HEK293 (cell line): ENCODE measurements around the gene SLC35E4.
A peak's percentile ranks its signal among the peaks of the same experiment; 100 is the strongest.

Source experiments
- CTCF ChIA-PET: fragments of 350-600 bp; formaldehyde crosslinking; extraction: SDS; loops from one replicate; lab custom pipeline; 2021; ENCODE audit warnings: antibody characterized with exemption; lab: Yijun Ruan, JAX
- POLR2A ChIA-PET: fragments of 300-600 bp; formaldehyde crosslinking; extraction: SDS; loops from one replicate; lab custom pipeline; 2020; ENCODE audit warnings: antibody characterized with exemption, inconsistent platforms; lab: Yijun Ruan, JAX
- H3K27ac ChIP-seq: fragments of 200-500 bp; sonication (Bioruptor generic); 2 replicates; pipeline ENCODE4 v1.5.1; 2014; ENCODE audit warnings: low read depth, low read length, control low read depth, inconsistent platforms; ENCODE audit errors: extremely low read depth
- H3K36me3 ChIP-seq, 2 experiments: fragments of 200-500 bp in 1 of 2; sonication (Bioruptor generic) in 1 of 2; 1 replicate in 1 of 2; 2 replicates in 1 of 2; pipeline ENCODE4 v1.5.1; 2014 to 2017; ENCODE audit warnings: inconsistent platforms in 2 of 2, low read length in 2 of 2; ENCODE audit not compliant: control insufficient read depth in 2 of 2, insufficient read depth in 1 of 2
- H3K4me1 ChIP-seq: fragments of 200-500 bp; sonication (Bioruptor generic); 2 replicates; pipeline ENCODE4 v1.5.1; 2014; ENCODE audit warnings: mild to moderate bottlenecking, low read length, inconsistent platforms; ENCODE audit not compliant: control insufficient read depth, insufficient read depth
- H3K4me3 ChIP-seq: 2 replicates; pipeline ENCODE4 v1.5.1; 2011; ENCODE audit warnings: low read depth, mild to moderate bottlenecking, control low read depth, low read length, moderate library complexity
- H3K9me3 ChIP-seq: fragments of 200-500 bp; sonication (Bioruptor generic); 2 replicates; pipeline ENCODE4 v1.5.1; 2014; ENCODE audit warnings: low read depth, low read length, inconsistent platforms; ENCODE audit not compliant: control insufficient read depth, insufficient read depth
- PRDM1 ChIP-seq: fragments of 450-650 bp; formaldehyde crosslinking; IDR thresholded peaks from 2 replicates; pipeline ENCODE4; 2016; ENCODE audit warnings: missing biosample characterization, missing genetic modification characterization
- REPIN1 ChIP-seq: fragments of 450-650 bp; formaldehyde crosslinking; IDR thresholded peaks from 2 replicates; pipeline ENCODE4 v1.5.1; 2017; ENCODE audit warnings: missing biosample characterization, missing genetic modification characterization, low read depth
- ZBTB48 ChIP-seq: fragments of 450-650 bp; formaldehyde crosslinking; IDR thresholded peaks from 2 replicates; pipeline ENCODE4 v1.5.1; 2016; ENCODE audit warnings: missing biosample characterization, missing genetic modification characterization
- ZNF239 ChIP-seq: fragments of 450-650 bp; formaldehyde crosslinking; IDR thresholded peaks from 2 replicates; pipeline ENCODE4 v1.5.1; 2016; ENCODE audit warnings: missing biosample characterization, missing genetic modification characterization
- ZNF510 ChIP-seq: fragments of 450-650 bp; formaldehyde crosslinking; IDR thresholded peaks from 2 replicates; pipeline ENCODE4 v1.5.1; 2018; ENCODE audit warnings: mild to moderate bottlenecking, missing genetic modification characterization, missing biosample characterization; ENCODE audit not compliant: insufficient replicate concordance
- ZNF518A ChIP-seq: fragments of 450-650 bp; formaldehyde crosslinking; conservative IDR thresholded peaks from 2 replicates; pipeline ENCODE4 v1.5.1; 2016; ENCODE audit warnings: low read depth, missing biosample characterization, missing genetic modification characterization
- ZNF530 ChIP-seq: fragments of 450-650 bp; formaldehyde crosslinking; IDR thresholded peaks from 2 replicates; pipeline ENCODE4 v1.5.1; 2016; ENCODE audit warnings: low read depth, missing biosample characterization, missing genetic modification characterization
- ZNF639 ChIP-seq: fragments of 450-650 bp; formaldehyde crosslinking; IDR thresholded peaks from 2 replicates; pipeline ENCODE4 v1.5.1; 2016; ENCODE audit warnings: missing biosample characterization, missing genetic modification characterization
- ZNF660 ChIP-seq: fragments of 450-650 bp; IDR thresholded peaks from 2 replicates; pipeline ENCODE4 v1.5.1; 2018; ENCODE audit warnings: missing biosample characterization, mild to moderate bottlenecking, missing genetic modification characterization
- ZNF677 ChIP-seq: fragments of 450-650 bp; IDR thresholded peaks from 2 replicates; pipeline ENCODE4 v1.5.0; 2018; ENCODE audit warnings: missing biosample characterization, mild to moderate bottlenecking, missing genetic modification characterization, moderate library complexity
- ZSCAN4 ChIP-seq: fragments of 450-650 bp; formaldehyde crosslinking; IDR thresholded peaks from 2 replicates; pipeline ENCODE4 v1.5.1; 2017; ENCODE audit warnings: missing biosample characterization, missing genetic modification characterization
- TF ChIP-seq, protein P1 (sequence below): fragments of 450-650 bp; formaldehyde crosslinking; IDR thresholded peaks from 2 replicates; pipeline ENCODE4 v1.5.1; 2016; ENCODE audit warnings: missing biosample characterization, missing genetic modification characterization

Gene SLC35E4

DNA sequence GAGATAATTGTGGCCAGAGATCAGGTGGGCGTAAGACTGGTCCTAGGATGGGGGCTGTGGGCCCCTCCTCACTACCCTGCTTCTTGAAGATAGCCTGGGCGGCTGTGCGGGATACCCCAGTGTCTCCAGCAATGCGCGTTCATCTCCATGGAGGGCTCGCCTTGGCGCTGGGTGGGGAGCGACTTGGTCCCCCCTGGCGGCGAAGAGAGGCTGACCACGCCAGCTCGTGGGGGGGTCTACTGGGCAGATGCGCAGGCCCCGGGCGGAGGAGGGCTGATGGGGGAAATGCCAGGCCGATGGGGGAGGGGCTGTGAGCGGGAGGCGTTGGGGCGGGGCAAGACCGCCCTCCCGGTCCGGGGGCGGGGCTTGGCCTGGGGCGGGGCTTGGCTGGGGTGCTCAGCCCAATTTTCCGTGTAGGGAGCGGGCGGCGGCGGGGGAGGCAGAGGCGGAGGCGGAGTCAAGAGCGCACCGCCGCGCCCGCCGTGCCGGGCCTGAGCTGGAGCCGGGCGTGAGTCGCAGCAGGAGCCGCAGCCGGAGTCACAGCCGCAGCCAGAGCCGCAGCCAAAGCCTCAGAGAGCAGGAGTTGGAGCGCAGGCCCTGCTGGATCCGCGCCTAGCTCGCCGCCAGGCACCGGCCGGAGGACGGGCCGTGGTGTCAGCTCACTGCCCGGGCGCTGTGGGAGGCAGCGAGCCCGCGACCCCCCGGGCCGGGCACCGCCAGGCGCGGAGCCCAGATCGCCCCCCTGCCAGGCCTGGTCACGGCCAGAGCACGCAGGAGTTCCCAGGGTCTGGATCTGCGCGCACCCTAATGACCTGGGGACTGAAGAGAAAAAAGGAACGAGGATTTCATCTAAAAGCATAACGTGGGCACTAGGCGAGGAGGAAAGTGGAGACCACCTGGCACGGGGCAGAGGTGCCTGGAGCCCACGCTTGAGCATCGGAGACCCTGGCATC, at the start of gene SLC35E4 (continued):
- TF ChIP-seq PRDM1 (tag by site-specific recombination) (no peak), ZNF677 (tag by site-specific recombination) (no peak)

- ChIA-PET POLR2A (no interaction called here), CTCF (interaction anchor here (0.6 to 1.4 kb wide), 3 partner anchors 19 to 333 kb away, joined by 3 to 7 read pairs (median 6); no protein-coding TSS in a partner anchor)
- Histone ChIP-seq H3K4me1 (peaks cover 8% of the 10 kb centered on the region; the same call in 1 of the 2 replicates), H3K4me3 (no peak overlapping the region), H3K36me3 (peaks cover 25 to 87% of the 10 kb centered on the region in 2 experiments), H3K27ac (no peak overlapping the region), H3K9me3 (no peaks in the 10 kb centered on the region)
- TF ChIP-seq ZNF239 (tag by site-specific recombination) = no peak
- TF ChIP-seq, protein P1, sequence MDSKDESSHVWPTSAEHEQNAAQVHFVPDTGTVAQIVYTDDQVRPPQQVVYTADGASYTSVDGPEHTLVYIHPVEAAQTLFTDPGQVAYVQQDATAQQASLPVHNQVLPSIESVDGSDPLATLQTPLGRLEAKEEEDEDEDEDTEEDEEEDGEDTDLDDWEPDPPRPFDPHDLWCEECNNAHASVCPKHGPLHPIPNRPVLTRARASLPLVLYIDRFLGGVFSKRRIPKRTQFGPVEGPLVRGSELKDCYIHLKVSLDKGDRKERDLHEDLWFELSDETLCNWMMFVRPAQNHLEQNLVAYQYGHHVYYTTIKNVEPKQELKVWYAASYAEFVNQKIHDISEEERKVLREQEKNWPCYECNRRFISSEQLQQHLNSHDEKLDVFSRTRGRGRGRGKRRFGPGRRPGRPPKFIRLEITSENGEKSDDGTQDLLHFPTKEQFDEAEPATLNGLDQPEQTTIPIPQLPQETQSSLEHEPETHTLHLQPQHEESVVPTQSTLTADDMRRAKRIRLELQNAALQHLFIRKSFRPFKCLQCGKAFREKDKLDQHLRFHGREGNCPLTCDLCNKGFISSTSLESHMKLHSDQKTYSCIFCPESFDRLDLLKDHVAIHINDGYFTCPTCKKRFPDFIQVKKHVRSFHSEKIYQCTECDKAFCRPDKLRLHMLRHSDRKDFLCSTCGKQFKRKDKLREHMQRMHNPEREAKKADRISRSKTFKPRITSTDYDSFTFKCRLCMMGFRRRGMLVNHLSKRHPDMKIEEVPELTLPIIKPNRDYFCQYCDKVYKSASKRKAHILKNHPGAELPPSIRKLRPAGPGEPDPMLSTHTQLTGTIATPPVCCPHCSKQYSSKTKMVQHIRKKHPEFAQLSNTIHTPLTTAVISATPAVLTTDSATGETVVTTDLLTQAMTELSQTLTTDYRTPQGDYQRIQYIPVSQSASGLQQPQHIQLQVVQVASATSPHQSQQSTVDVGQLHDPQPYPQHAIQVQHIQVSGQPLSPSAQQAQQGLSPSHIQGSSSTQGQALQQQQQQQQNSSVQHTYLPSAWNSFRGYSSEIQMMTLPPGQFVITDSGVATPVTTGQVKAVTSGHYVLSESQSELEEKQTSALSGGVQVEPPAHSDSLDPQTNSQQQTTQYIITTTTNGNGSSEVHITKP = peak; percentile 73; the same call in 1 of the 2 replicates
Measured at GRCh38 chr22:30586414-30586813, 49.2 kb upstream of the SLC35E4 start.

DNA sequence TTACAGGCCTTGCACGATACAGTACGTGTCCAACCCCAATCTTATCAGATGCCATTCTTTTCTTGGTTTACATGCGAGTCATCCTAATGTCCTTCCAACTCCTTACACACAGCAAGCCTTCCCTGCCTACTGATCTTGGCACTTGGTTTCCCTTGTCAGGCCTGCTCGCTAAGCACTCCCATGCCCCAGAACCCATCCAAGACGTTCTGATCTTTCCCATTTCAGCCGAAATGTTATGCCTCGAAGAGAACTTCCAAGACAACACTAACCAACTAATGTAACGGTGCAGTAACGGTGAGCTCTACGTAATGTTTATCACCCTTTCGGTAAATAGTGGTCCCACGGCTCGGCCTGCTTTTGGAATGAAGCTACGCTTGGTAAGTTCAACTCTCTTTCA, 44.4 kb upstream of the SLC35E4 start:
- Histone ChIP-seq H3K4me1 (peaks cover 8% of the 10 kb centered on the region; the same call in 1 of the 2 replicates), H3K36me3 (peaks cover 18 to 40% of the 10 kb centered on the region in 2 experiments), H3K9me3 (no peaks in the 10 kb centered on the region), H3K27ac (peak overlapping the region; percentile 80; the same call in 1 of the 2 replicates), H3K4me3 (peak overlapping the region; percentile 79)
- TF ChIP-seq ZNF639 (tag by site-specific recombination) = no peak
- ChIA-PET POLR2A (interaction anchor here (0.6 to 1.4 kb wide), 6 partner anchors 17 to 378 kb away, joined by 3 to 7 read pairs (median 4); partner anchors contain the start of genes GAL3ST1, MORC2, SEC14L2 and SLC35E4), CTCF (interaction anchor here (0.7 to 1.4 kb wide), 2 partner anchors 15 to 328 kb away, joined by 3 read pairs; no protein-coding TSS in a partner anchor)

DNA sequence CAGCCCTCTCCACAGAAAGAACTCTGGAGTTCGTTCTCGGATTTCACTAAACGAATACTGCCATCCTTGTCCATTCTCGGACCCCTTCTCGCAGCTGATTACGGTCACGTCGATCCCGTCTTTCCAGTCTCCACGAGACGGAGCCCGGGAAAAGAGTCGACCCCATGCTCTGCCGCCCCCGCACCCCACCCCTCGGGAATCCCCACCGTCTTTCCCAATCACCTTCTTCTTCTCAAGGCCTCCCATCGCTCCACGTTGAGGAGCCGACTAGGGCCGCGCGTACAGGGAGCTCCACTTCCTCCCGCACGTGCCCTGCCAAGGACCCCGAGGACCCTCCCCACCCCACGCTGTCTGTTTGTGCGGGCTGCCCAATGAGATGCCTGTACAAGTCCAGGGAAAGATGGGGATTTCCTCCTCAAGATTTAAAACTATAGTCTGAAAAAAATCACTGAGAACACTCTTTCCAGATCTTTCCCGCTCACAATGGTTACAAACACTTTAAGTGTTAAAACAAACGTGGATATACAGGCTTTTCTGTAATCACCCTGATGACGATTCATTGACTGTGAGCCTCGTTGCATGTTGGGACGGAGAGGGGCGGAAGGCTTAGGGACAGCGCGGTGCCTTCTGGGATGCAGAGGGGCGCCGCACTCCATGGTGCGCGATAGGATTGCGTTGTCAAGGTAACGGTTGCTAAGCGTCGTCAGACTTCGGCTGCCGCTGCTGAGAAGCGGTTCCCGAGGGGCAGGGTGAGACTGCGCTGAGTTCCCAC, 43.8 kb upstream of the SLC35E4 start, which contains the start of gene PES1:
Gene PES1 (minus strand): TSS at position 323 of the 772 bp plus-strand sequence. CDS start 77 bp downstream, at position 246.
- Histone ChIP-seq H3K9me3 (no peaks in the 10 kb centered on the region), H3K4me1 (peaks cover 8% of the 10 kb centered on the region; the same call in 1 of the 2 replicates), H3K27ac (peak within 1 kb of the TSS; percentile 80), H3K4me3 (peak within 1 kb of the TSS; percentile 79), H3K36me3 (peaks cover 13 to 34% of the 10 kb centered on the region in 2 experiments)
- POLR2A ChIA-PET = interaction anchor here (0.6 to 1.4 kb wide), 7 partner anchors 17 to 377 kb away, joined by 3 to 7 read pairs (median 4); partner anchors contain the start of genes GAL3ST1, MORC2, SEC14L2 and SLC35E4
- CTCF ChIA-PET = interaction anchor here (0.6 to 1.4 kb wide), 6 partner anchors 10 to 640 kb away, joined by 3 to 12 read pairs (median 4); no protein-coding TSS in a partner anchor
- TF ChIP-seq ZNF510 (tag by site-specific recombination) (no peak), ZBTB48 (0 out of 2 replicates have a peak, but pooled peaks have one; percentile 37), ZSCAN4 (tag by site-specific recombination) (peak; percentile 28; the same call in 1 of the 2 replicates), ZNF518A (peak; percentile 76), REPIN1 (no peak), ZNF530 (tag by site-specific recombination) (no peak), ZNF660 (tag by site-specific recombination) (peak; percentile 86; the same call in 1 of the 2 replicates)
